ENCODE results near the gene LAMB1. TPM values are rescaled to one million over a fixed set of nuclear protein-coding genes. Genes with fewer than 3 reads are reported as not detected.

Gene LAMB1
- total RNA-seq, 1 donor from 2014 or later, result 220 TPM

DNA sequence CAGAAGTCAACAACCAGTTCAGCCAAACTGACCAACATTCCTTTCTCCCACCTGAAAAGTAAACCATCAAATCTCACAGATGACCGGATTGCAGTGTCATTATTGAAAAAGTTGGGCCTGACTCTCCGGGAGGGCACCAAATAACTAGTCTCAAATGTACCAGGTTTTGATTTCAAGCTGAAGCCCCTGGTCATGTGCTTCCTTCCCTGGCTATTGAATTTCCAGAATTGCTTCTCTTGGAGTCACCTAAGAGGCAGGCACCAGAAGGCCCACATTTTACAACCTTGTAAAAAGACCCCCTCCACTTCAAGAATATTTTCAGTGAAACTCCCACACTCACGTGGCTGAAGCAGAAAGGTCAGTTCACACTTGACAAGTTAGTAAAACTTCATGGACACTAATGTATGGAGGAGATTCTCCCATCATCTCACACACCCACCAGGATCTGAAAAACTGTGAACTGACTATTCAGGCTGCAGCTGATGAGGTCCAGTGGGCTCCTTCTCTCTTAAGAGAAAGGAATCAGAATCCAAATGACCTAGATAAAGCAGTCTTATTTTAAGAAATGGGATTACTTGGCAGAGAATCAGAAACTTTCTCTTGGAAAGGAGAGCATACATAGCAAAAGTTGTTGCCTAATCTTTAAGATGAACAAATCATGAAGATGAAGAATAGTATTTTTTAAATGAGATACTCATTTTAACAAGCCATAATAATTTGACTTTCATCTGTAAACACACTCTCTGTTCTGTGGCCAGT is 58.4 kb downstream of the LAMB1 start:
- DNase-seq (ENCODE audit: low read depth), result no peak
- TF ChIP-seq, protein P1, sequence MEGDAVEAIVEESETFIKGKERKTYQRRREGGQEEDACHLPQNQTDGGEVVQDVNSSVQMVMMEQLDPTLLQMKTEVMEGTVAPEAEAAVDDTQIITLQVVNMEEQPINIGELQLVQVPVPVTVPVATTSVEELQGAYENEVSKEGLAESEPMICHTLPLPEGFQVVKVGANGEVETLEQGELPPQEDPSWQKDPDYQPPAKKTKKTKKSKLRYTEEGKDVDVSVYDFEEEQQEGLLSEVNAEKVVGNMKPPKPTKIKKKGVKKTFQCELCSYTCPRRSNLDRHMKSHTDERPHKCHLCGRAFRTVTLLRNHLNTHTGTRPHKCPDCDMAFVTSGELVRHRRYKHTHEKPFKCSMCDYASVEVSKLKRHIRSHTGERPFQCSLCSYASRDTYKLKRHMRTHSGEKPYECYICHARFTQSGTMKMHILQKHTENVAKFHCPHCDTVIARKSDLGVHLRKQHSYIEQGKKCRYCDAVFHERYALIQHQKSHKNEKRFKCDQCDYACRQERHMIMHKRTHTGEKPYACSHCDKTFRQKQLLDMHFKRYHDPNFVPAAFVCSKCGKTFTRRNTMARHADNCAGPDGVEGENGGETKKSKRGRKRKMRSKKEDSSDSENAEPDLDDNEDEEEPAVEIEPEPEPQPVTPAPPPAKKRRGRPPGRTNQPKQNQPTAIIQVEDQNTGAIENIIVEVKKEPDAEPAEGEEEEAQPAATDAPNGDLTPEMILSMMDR (conservative IDR thresholded peaks at IDR 0.05; ENCODE audit: low read depth, low read length), result no peak
- H3K4me3 ChIP-seq (ENCODE audit: low read depth, low read length), result no peak overlapping the region

DNA sequence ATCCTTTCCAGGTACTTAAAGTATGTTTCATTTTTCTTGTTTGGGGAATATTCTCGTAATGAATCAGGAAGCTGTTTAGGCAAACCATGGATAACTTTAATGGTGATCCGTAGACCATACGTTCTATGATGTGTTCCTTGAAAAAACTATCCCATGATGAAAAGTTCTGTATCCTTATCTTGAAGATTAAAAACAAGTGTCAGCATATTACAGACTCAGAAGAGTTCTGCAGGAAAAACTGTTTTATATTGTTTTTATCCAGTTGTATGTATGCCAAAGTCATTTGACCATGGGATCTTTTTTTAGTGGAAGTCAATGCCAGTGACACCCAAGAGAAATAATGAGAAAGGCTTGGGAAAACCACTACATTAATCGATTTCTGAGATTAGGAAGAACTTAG is 59.9 kb downstream of the LAMB1 start:
- H3K4me3 ChIP-seq (ENCODE audit: low read depth, low read length), result no peak overlapping the region
- DNase-seq (ENCODE audit: low read depth), result no peak
- TF ChIP-seq, protein P1 (conservative IDR thresholded peaks at IDR 0.05; ENCODE audit: low read depth, low read length), result no peak

DNA sequence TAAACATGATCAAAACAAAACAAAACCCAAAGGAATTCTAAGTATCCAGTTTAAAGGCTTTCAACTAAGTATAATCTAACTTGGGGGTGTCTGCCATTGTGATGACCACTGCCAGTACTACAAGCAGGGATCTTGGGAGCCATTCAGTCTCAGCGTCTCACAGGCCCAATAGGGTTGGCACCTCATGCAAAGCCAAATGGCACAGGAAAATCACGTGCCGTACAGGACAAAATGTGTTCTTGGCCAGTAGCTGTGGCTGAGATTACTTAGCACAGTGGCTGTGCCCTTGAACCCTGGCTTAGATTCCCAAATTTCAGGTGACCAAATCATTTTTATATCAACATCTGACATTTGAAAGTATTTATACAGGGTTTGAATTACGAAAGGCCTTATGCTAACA is 62.0 kb downstream of the LAMB1 start:
- TF ChIP-seq, protein P1 (conservative IDR thresholded peaks at IDR 0.05; ENCODE audit: low read depth, low read length), result no peak
- H3K4me3 ChIP-seq (ENCODE audit: low read depth, low read length), result no peak overlapping the region
- no peak for DNase-seq (ENCODE audit: low read depth)

DNA sequence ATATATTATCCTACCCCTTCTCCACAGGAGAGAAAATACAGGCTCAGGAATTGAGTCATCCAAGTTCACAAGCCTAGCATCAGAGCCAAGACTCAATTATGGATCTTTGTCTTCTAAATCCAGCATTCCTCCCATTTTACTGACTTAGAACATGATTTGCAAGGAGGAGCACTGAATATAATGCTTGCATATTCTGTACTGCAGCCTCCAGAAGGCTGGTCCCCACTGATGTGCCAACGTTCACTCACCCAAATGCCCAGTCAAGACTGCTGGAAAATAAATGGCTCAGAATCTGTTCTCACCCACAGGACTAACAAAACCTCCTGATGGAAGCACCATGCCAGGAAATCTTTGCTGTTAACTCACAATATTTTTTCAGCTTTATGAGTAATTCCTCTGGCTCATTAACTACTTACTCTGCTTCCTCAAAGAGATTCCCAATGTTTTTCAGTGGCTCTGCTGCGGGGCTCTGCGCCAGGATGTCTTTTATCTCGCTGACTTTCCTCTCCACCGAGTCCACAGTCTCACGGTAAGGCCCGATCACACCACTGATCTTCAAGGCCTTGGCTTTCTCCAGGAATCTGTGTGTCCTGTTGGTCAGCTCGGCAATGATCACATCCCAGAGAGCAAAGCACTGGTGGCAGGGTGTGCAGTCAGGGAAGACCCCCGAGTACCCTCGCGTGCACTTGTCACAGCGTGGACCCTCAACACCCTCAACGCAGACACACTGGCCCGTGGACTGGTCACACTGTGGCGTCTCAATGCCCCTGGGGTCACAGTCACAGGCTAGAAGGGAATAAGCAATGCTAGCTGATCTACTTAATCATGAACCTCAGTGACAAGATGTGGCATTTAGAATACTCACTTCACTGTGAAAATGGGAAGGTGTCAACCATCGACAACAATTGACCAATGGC is 63.1 kb downstream of the LAMB1 start:
- DNase-seq (ENCODE audit: low read depth), result peak; percentile 20
- no peak overlapping the region for H3K4me3 ChIP-seq (ENCODE audit: low read depth, low read length)
- TF ChIP-seq, protein P1 (conservative IDR thresholded peaks at IDR 0.05; ENCODE audit: low read depth, low read length), result no peak

GRCh38 chr7:107938456-107939250 is 64.3 kb downstream of the LAMB1 start:
- TF ChIP-seq, protein P1 (conservative IDR thresholded peaks at IDR 0.05; ENCODE audit: low read depth, low read length), result no peak
- H3K4me3 ChIP-seq (ENCODE audit: low read depth, low read length), result no peak overlapping the region
- DNase-seq (ENCODE audit: low read depth), result no peak

DNA sequence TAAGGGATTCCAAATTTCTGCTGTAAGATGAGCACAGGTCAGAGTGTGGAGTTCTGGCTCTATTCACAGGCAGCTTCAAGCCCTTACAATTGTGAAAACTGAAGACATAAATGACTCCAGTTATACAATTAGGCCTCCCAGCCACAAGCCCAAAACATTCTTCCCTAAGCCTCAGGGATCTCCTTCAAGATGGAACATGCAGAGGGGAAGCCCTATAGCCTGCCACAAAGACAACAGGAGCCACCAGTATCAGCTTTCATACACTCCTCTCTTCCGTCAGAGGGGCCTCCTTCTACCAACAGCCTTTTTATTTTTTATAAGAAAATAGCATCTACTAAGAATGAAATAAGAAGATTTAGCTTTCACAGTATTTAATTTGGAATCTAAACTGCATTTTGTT is 65.4 kb downstream of the LAMB1 start:
- no peak for DNase-seq (ENCODE audit: low read depth)
- TF ChIP-seq, protein P1 (conservative IDR thresholded peaks at IDR 0.05; ENCODE audit: low read depth, low read length), result no peak
- no peak overlapping the region for H3K4me3 ChIP-seq (ENCODE audit: low read depth, low read length)

All from epithelial cell of proximal tubule (primary cell).